Measurements from ENCODE around the gene COL16A1.

DNA sequence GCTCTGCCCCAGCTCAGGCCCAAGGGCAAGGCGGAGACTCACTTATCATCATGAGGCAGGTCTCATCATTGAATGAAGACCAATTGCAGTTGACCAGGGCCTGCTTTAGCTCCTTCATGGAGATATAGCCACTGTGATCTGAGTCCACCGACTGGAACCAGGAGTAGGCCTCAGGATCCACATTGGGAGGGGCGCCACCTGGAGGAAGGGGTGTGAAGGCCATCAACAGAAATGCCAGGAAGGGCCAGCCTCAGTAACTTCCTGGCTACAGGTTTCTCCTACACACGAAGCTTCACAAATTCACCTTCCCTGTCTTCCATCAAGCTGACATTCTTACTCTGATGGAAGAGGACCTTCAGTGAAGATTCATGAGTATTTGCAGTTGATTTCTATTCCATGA lies 70.7 kb downstream of the COL16A1 start:
- TF ChIP-seq CTCF (conservative IDR thresholded peaks at IDR 0.05) = peak; percentile 71
- no peak for TF ChIP-seq ZFX (IDR thresholded peaks at IDR 0.05)
